Aorta (tissue), 5 donors: ENCODE measurements around the gene OR10A6. TPM values are rescaled to one million over a fixed set of nuclear protein-coding genes. Genes with fewer than 3 reads are reported as not detected.

Experiments
- ATAC-seq: fragments of 200-7000 bp; cut with Tn5 transposase; one replicate; pipeline ENCODE4 v1.9.1; 2022; ENCODE audit warnings: moderate library complexity; ENCODE audit not compliant: low FRiP score
- DNase-seq, 2 donors: peaks; one replicate each; pipeline ENCODE4 v3.0.0-alpha.2; 2020
- H3K27ac ChIP-seq, 2 donors: one replicate each; pipeline ENCODE4 v1.5.1; 2013; ENCODE audit warnings: low read length in 2 of 2, mild to moderate bottlenecking in 2 of 2, moderate library complexity in 2 of 2, control low read depth in 1 of 2, inconsistent platforms in 1 of 2, low read depth in 1 of 2
- H3K27me3 ChIP-seq, 2 donors: one replicate each; pipeline ENCODE4 v1.6.1; 2013; ENCODE audit warnings: control low read depth in 1 of 2, low read length in 1 of 2, mild to moderate bottlenecking in 1 of 2, moderate library complexity in 1 of 2; ENCODE audit not compliant: insufficient read depth in 2 of 2, control insufficient read depth in 1 of 2
- H3K36me3 ChIP-seq, 2 donors: one replicate each; pipeline ENCODE4 v1.6.1; 2013; ENCODE audit warnings: control low read depth in 1 of 2, low read length in 1 of 2, mild to moderate bottlenecking in 1 of 2; ENCODE audit not compliant: insufficient read depth in 2 of 2, control insufficient read depth in 1 of 2
- H3K4me1 ChIP-seq, 2 donors: one replicate each; pipeline ENCODE4 v1.6.1; 2013; ENCODE audit warnings: low read length in 2 of 2, control low read depth in 1 of 2, mild to moderate bottlenecking in 1 of 2, moderate library complexity in 1 of 2; ENCODE audit not compliant: insufficient read depth in 2 of 2, control insufficient read depth in 1 of 2
- H3K4me3 ChIP-seq, 2 donors: one replicate each; pipeline ENCODE4 v1.5.1; 2013; ENCODE audit warnings: low read length in 2 of 2, control low read depth in 1 of 2, mild to moderate bottlenecking in 1 of 2
- H3K9me3 ChIP-seq: one replicate; pipeline ENCODE4 v1.6.1; 2013; ENCODE audit warnings: mild to moderate bottlenecking, low read length; ENCODE audit not compliant: control insufficient read depth
- WGBS, 2 donors: extraction: QIAGEN DNeasy Blood & Tissue Kit; methylation state at CpG; one replicate each; pipeline ENCODE4 v1.1.7; 2013; 5-methylcytosine and 5-hydroxymethylcytosine counted together
- intact Hi-C, 2 donors: fragments of 100-400 bp; cut with DNase I; formaldehyde crosslinking; loops; one replicate each; pipeline versions ENCODE4 v1.14.2 to v1.15.0; 2022
- polyA plus RNA-seq, 2 donors: library from polyadenylated mRNA; stranded (reverse); fragments of 200-250 nt; gene quantifications; one replicate each; pipeline ENCODE4 v1.2.3, GENCODE V29; 2013
- total RNA-seq, 2 donors: library from RNA; stranded (reverse); fragmentation: NEBNext Ultra II Directional; extraction: Animal tissue kit (Norgen Biotek cat#: 25700); gene quantifications; one replicate each; pipeline ENCODE4 v1.2.1, GENCODE V29; 2021
- donor health status: healthy with polysubstance abuse.
- donor health status: Bipolar disorder and iron deficiency.
- donor health status: DM: no; HTN: no; CAD: no.
- donor health status: DM: no; HTN: no; CAD: no.
- donor health status: DM: yes; HTN: yes; CAD: no.

OR10A6 gene
- total and polyA plus RNA-seq, 4 donors, result not detected

GRCh38 chr11:7927635-7928034 is 3.4 kb downstream of the OR10A6 start:
- Histone ChIP-seq H3K4me3 (no peak overlapping the region), H3K9me3 (no peaks in the 10 kb centered on the region), H3K36me3 (no peaks in the 10 kb centered on the region), H3K27ac (no peak overlapping the region), H3K27me3 (no peaks in the 10 kb centered on the region), H3K4me1 (no peaks in the 10 kb centered on the region)
- WGBS, 2 donors, result 91 to 92% methylated on average over 6 of the region's 6 CpGs
- DNase-seq, result no peak
- ATAC-seq, result no peak
- intact Hi-C loops, result no loop called here

GRCh38 chr11:7924536-7924935 is 6.5 kb downstream of the OR10A6 start:
- Histone ChIP-seq H3K27me3 (no peaks in the 10 kb centered on the region), H3K9me3 (no peaks in the 10 kb centered on the region), H3K4me3 (no peak overlapping the region), H3K4me1 (no peaks in the 10 kb centered on the region), H3K36me3 (no peaks in the 10 kb centered on the region), H3K27ac (no peak overlapping the region)
- ATAC-seq (no peak), DNase-seq (no peak)
- WGBS, 2 donors, result 69 to 70% methylated on average over 2 of the region's 2 CpGs
- intact Hi-C loops, result no loop called here

GRCh38 chr11:7918141-7918540 is 12.9 kb downstream of the OR10A6 start:
- H3K9me3 ChIP-seq, result no peaks in the 10 kb centered on the region
- no peak overlapping the region for H3K27ac ChIP-seq
- ATAC-seq (no peak), DNase-seq (no peak)
- H3K4me3 ChIP-seq, result no peak overlapping the region
- H3K4me1 ChIP-seq, result no peaks in the 10 kb centered on the region
- WGBS, 2 donors, result 78 to 83% methylated on average over 2 of the region's 2 CpGs
- intact Hi-C loops, result no loop called here
- H3K36me3 ChIP-seq, result no peaks in the 10 kb centered on the region
- H3K27me3 ChIP-seq, result no peaks in the 10 kb centered on the region

GRCh38 chr11:7911011-7911410 is 20.1 kb downstream of the OR10A6 start:
- H3K27me3 ChIP-seq, result no peaks in the 10 kb centered on the region
- intact Hi-C loops, result no loop called here
- no peaks in the 10 kb centered on the region for H3K36me3 ChIP-seq
- no peak overlapping the region for H3K4me3 ChIP-seq
- DNase-seq, result no peak
- no peak for ATAC-seq
- H3K9me3 ChIP-seq, result no peaks in the 10 kb centered on the region
- H3K27ac ChIP-seq, result no peak overlapping the region
- no peaks in the 10 kb centered on the region for H3K4me1 ChIP-seq

- Histone ChIP-seq H3K4me1 (no peaks in the 10 kb centered on the region), H3K9me3 (no peaks in the 10 kb centered on the region), H3K27me3 (no peaks in the 10 kb centered on the region), H3K36me3 (no peaks in the 10 kb centered on the region), H3K27ac (no peak overlapping the region), H3K4me3 (no peak overlapping the region)
- no peak for DNase-seq
- intact Hi-C loops, result no loop called here
- ATAC-seq, result no peak
- 56 to 64% methylated on average over 2 of the region's 2 CpGs for WGBS, 2 donors
Observed at GRCh38 chr11:7910286-7910788, 20.7 kb downstream of the OR10A6 start.

GRCh38 chr11:7909585-7910285 is 21.3 kb downstream of the OR10A6 start:
- no peaks in the 10 kb centered on the region for H3K36me3 ChIP-seq
- WGBS, 2 donors, result 78 to 80% methylated on average over 2 of the region's 2 CpGs
- intact Hi-C loops, result loop anchor here in 1 of 2 donors (10.0 kb wide), 1 partner anchor 175 kb away; the partner anchor contains the start of gene TUB

GRCh38 chr11:7907121-7907520 is 23.9 kb downstream of the OR10A6 start:
- H3K27me3 ChIP-seq, result no peaks in the 10 kb centered on the region
- ATAC-seq (no peak), DNase-seq (no peak)
- no peaks in the 10 kb centered on the region for H3K36me3 ChIP-seq
- WGBS, 2 donors, result 15% methylated on average over 3 of the region's 3 CpGs
- H3K4me1 ChIP-seq, result peaks cover 0 to 1% of the 10 kb centered on the region in 2 donors
- H3K4me3 ChIP-seq, result no peak overlapping the region
- H3K27ac ChIP-seq, result no peak overlapping the region
- no peaks in the 10 kb centered on the region for H3K9me3 ChIP-seq
- intact Hi-C loops, result loop anchor here in 1 of 2 donors (10.0 kb wide), 1 partner anchor 178 kb away; the partner anchor contains the start of gene TUB

More at GRCh38 chr11:7909585-7910285, 21.3 kb downstream of the OR10A6 start:
- H3K27me3 ChIP-seq, result no peaks in the 10 kb centered on the region
- ATAC-seq (no peak), DNase-seq (no peak)
- H3K4me3 ChIP-seq, result no peak overlapping the region
- H3K27ac ChIP-seq, result no peak overlapping the region
- H3K9me3 ChIP-seq, result no peaks in the 10 kb centered on the region
- H3K4me1 ChIP-seq, result peaks cover 0 to under 1% of the 10 kb centered on the region in 2 donors

- intact Hi-C loops, result loop anchor here in 1 of 2 donors (10.0 kb wide), 1 partner anchor 178 kb away; the partner anchor contains the start of gene TUB
- peak overlapping the region in 1 of 2 donors; percentile 83 for H3K27ac ChIP-seq
- DNase-seq, result no peak
- no peaks in the 10 kb centered on the region for H3K36me3 ChIP-seq
- H3K27me3 ChIP-seq, result no peaks in the 10 kb centered on the region
- WGBS, 2 donors, result 4 to 9% methylated on average over 4 of the region's 4 CpGs
- no peak for ATAC-seq
- H3K4me1 ChIP-seq, result peaks cover 0 to 1% of the 10 kb centered on the region in 2 donors
- no peak overlapping the region for H3K4me3 ChIP-seq
- no peaks in the 10 kb centered on the region for H3K9me3 ChIP-seq
Observed at GRCh38 chr11:7906481-7906880, 24.6 kb downstream of the OR10A6 start.

- intact Hi-C loops, result loop anchor here in 1 of 2 donors (2.0 to 10.0 kb wide), 2 partner anchors 81 to 179 kb away; partner anchors contain the start of genes EIF3F and TUB
- peak overlapping the region in 1 of 2 donors; percentile 64 for H3K27ac ChIP-seq
- no peak for DNase-seq
- H3K36me3 ChIP-seq, result no peaks in the 10 kb centered on the region
- H3K9me3 ChIP-seq, result no peaks in the 10 kb centered on the region
- H3K4me3 ChIP-seq, result no peak overlapping the region
- 38 to 54% methylated on average over 3 of the region's 3 CpGs for WGBS, 2 donors
- no peak for ATAC-seq
- H3K27me3 ChIP-seq, result no peaks in the 10 kb centered on the region
- H3K4me1 ChIP-seq, result peaks cover 0 to 1% of the 10 kb centered on the region in 2 donors
Observed at GRCh38 chr11:7905961-7906429, 25.1 kb downstream of the OR10A6 start.
